ENCODE data around the gene PLEK.

The PLEK gene

DNA sequence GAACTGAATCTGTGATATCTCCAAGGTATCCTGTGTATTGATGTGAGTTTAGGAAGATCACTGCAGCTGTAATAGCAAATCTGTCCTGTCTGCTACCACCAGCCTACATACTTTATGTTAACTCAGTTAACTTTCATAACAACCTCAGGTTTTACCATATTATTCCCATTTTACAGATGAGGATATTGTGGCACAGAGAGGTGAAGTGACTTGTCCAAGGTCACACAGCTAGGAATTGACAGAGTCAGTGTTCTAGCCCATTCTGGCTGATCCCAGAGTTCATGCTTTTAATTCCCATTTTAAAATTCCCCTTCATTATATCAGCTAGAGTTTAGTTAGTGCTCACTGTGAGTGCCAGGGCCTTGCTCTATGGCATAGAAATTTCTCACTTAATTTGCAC is 49.4 kb downstream of the PLEK start:
- ATAC-seq: no peak
- TF ChIP-seq GLIS3 (CRISPR knock-in tag; IDR thresholded peaks at IDR 0.05) (no peak), POU6F1 (CRISPR knock-in tag; IDR thresholded peaks at IDR 0.05; ENCODE audit: borderline replicate concordance, low read depth) (no peak), PPARA (CRISPR knock-in tag; IDR thresholded peaks at IDR 0.05; ENCODE audit: borderline replicate concordance) (no peak), RARB (CRISPR knock-in tag; IDR thresholded peaks at IDR 0.05) (no peak), ZFP3 (CRISPR knock-in tag; IDR thresholded peaks at IDR 0.05) (no peak), ESRRG (CRISPR knock-in tag; IDR thresholded peaks at IDR 0.05) (no peak), ZNF8 (CRISPR knock-in tag; IDR thresholded peaks at IDR 0.05) (no peak), TOX (CRISPR knock-in tag; IDR thresholded peaks at IDR 0.05; ENCODE audit: borderline replicate concordance) (no peak)

DNA sequence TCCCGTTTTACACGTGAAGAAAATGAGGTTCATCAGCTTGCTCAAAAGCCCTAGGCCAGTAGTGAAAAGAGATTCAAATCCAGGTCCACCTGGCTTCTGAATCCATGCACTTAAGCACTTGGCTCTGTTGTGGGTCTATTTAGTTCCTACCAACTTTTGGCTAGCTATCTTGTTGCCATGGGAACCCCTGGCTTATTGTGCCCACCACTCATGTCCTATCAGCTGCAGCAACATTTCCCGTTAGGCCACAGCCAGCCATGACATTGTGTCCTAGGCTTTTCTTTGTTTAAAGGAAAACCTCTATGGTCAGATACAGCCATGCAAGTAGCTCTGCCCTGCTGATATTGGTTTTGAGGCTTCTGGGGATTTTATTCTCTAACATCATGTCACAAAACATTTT is 49.8 kb downstream of the PLEK start:
- TF ChIP-seq TOX (CRISPR knock-in tag; IDR thresholded peaks at IDR 0.05; ENCODE audit: borderline replicate concordance) (no peak), SNAI2 (CRISPR knock-in tag; IDR thresholded peaks at IDR 0.05) (no peak), ZNF565 (CRISPR knock-in tag; conservative IDR thresholded peaks at IDR 0.05; ENCODE audit: low read depth) (no peak), ESRRG (CRISPR knock-in tag; IDR thresholded peaks at IDR 0.05) (no peak), OSR1 (CRISPR knock-in tag; IDR thresholded peaks at IDR 0.05) (no peak), ZFP3 (CRISPR knock-in tag; IDR thresholded peaks at IDR 0.05) (no peak), ZC3H10 (CRISPR knock-in tag; IDR thresholded peaks at IDR 0.05) (no peak), CSDC2 (CRISPR knock-in tag; IDR thresholded peaks at IDR 0.05) (no peak)
- TF ChIP-seq, protein P1, sequence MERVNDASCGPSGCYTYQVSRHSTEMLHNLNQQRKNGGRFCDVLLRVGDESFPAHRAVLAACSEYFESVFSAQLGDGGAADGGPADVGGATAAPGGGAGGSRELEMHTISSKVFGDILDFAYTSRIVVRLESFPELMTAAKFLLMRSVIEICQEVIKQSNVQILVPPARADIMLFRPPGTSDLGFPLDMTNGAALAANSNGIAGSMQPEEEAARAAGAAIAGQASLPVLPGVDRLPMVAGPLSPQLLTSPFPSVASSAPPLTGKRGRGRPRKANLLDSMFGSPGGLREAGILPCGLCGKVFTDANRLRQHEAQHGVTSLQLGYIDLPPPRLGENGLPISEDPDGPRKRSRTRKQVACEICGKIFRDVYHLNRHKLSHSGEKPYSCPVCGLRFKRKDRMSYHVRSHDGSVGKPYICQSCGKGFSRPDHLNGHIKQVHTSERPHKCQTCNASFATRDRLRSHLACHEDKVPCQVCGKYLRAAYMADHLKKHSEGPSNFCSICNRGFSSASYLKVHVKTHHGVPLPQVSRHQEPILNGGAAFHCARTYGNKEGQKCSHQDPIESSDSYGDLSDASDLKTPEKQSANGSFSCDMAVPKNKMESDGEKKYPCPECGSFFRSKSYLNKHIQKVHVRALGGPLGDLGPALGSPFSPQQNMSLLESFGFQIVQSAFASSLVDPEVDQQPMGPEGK (CRISPR knock-in tag; IDR thresholded peaks at IDR 0.05; ENCODE audit: borderline replicate concordance): no peak
- no peak for ATAC-seq

DNA sequence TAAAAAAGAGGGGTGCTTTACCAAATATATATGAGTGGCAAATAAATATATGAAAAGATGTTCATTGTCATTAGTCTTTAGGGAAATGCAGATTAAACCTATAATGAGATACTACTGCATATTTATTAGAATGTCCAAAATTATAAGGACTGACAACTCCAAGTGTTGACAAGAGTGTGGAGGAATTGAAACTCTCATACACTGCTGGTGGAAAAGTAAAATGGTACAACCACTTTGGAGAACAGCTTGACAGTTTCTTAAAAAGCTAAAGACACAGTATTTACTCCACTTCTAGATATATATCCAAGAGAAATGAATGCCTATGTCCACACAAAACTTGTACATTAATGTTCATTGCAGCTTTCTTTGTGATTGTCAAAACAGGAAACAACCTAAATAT is 50.4 kb downstream of the PLEK start:
- no peak for ATAC-seq
- TF ChIP-seq, protein P2, sequence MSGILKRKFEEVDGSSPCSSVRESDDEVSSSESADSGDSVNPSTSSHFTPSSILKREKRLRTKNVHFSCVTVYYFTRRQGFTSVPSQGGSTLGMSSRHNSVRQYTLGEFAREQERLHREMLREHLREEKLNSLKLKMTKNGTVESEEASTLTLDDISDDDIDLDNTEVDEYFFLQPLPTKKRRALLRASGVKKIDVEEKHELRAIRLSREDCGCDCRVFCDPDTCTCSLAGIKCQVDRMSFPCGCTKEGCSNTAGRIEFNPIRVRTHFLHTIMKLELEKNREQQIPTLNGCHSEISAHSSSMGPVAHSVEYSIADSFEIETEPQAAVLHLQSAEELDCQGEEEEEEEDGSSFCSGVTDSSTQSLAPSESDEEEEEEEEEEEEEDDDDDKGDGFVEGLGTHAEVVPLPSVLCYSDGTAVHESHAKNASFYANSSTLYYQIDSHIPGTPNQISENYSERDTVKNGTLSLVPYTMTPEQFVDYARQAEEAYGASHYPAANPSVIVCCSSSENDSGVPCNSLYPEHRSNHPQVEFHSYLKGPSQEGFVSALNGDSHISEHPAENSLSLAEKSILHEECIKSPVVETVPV (CRISPR knock-in tag; IDR thresholded peaks at IDR 0.05): no peak
- TF ChIP-seq, protein P3, sequence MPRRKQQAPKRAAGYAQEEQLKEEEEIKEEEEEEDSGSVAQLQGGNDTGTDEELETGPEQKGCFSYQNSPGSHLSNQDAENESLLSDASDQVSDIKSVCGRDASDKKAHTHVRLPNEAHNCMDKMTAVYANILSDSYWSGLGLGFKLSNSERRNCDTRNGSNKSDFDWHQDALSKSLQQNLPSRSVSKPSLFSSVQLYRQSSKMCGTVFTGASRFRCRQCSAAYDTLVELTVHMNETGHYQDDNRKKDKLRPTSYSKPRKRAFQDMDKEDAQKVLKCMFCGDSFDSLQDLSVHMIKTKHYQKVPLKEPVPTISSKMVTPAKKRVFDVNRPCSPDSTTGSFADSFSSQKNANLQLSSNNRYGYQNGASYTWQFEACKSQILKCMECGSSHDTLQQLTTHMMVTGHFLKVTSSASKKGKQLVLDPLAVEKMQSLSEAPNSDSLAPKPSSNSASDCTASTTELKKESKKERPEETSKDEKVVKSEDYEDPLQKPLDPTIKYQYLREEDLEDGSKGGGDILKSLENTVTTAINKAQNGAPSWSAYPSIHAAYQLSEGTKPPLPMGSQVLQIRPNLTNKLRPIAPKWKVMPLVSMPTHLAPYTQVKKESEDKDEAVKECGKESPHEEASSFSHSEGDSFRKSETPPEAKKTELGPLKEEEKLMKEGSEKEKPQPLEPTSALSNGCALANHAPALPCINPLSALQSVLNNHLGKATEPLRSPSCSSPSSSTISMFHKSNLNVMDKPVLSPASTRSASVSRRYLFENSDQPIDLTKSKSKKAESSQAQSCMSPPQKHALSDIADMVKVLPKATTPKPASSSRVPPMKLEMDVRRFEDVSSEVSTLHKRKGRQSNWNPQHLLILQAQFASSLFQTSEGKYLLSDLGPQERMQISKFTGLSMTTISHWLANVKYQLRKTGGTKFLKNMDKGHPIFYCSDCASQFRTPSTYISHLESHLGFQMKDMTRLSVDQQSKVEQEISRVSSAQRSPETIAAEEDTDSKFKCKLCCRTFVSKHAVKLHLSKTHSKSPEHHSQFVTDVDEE (CRISPR knock-in tag; IDR thresholded peaks at IDR 0.05): no peak
- no peak for TF ChIP-seq TCF4 (CRISPR knock-in tag; IDR thresholded peaks at IDR 0.05; ENCODE audit: borderline replicate concordance)
- TF ChIP-seq POU6F1 (CRISPR knock-in tag; IDR thresholded peaks at IDR 0.05; ENCODE audit: borderline replicate concordance, low read depth): no peak
- TF ChIP-seq ISL1 (CRISPR knock-in tag; IDR thresholded peaks at IDR 0.05): no peak
- TF ChIP-seq, protein P1 (CRISPR knock-in tag; IDR thresholded peaks at IDR 0.05; ENCODE audit: borderline replicate concordance): no peak
- no peak for TF ChIP-seq ZFP3 (CRISPR knock-in tag; IDR thresholded peaks at IDR 0.05)
- no peak for TF ChIP-seq PPARA (CRISPR knock-in tag; IDR thresholded peaks at IDR 0.05; ENCODE audit: borderline replicate concordance)
- no peak for TF ChIP-seq ZC3H10 (CRISPR knock-in tag; IDR thresholded peaks at IDR 0.05)
- no peak for TF ChIP-seq SNAI2 (CRISPR knock-in tag; IDR thresholded peaks at IDR 0.05)
- no peak for TF ChIP-seq TOX (CRISPR knock-in tag; IDR thresholded peaks at IDR 0.05; ENCODE audit: borderline replicate concordance)
- no peak for TF ChIP-seq GLIS3 (CRISPR knock-in tag; IDR thresholded peaks at IDR 0.05)
- TF ChIP-seq ZFP30 (CRISPR knock-in tag; IDR thresholded peaks at IDR 0.05): no peak
- TF ChIP-seq ESRRG (CRISPR knock-in tag; IDR thresholded peaks at IDR 0.05): no peak
- no peak for TF ChIP-seq CSDC2 (CRISPR knock-in tag; IDR thresholded peaks at IDR 0.05)
- TF ChIP-seq ZNF70 (CRISPR knock-in tag; IDR thresholded peaks at IDR 0.05): no peak
- TF ChIP-seq ZNF8 (CRISPR knock-in tag; IDR thresholded peaks at IDR 0.05): no peak

Measured in SK-N-SH treated with all-trans-retinoic acid at 6 μM for 48 hours (cell line).